GM21390 (cell line): Measurements from ENCODE around the gene ABCA1.
A peak's percentile ranks its signal among the peaks of the same experiment; 100 is the strongest.
"Not testable (repeated sequence)": the region's sequence is repeated elsewhere in the genome, so short reads cannot be mapped to it uniquely, and the experiment has no call there.

Experiments
- ATAC-seq: cut with Tn5 transposase; IDR thresholded peaks from one replicate; pipeline ENCODE4 v1.9.1; 2021; ENCODE audit not compliant: unreplicated experiment

Gene ABCA1

GRCh38 chr9:104871961-104872527, 55.9 kb downstream of the ABCA1 start:
- no peak for ATAC-seq

GRCh38 chr9:104869811-104870210, 58.1 kb downstream of the ABCA1 start:
- ATAC-seq, result no peak

GRCh38 chr9:104868687-104869404, 59.1 kb downstream of the ABCA1 start:
- peak; percentile 98 for ATAC-seq

GRCh38 chr9:104868303-104868686, 59.7 kb downstream of the ABCA1 start:
- ATAC-seq, result no peak

- ATAC-seq, result no peak
These were observed 61.8 kb downstream of the ABCA1 start for GRCh38 chr9:104866191-104866590.

GRCh38 chr9:104864675-104865104, 63.3 kb downstream of the ABCA1 start:
- ATAC-seq, result no peak

GRCh38 chr9:104863180-104863883, 64.6 kb downstream of the ABCA1 start:
- ATAC-seq, result peak; percentile 83

- no peak for ATAC-seq
These were observed 66.6 kb downstream of the ABCA1 start for GRCh38 chr9:104861397-104861796.

- peak; percentile 62 for ATAC-seq
These were observed 67.7 kb downstream of the ABCA1 start for GRCh38 chr9:104860263-104860662.

GRCh38 chr9:104858846-104859245, 69.1 kb downstream of the ABCA1 start:
- ATAC-seq, result no peak

GRCh38 chr9:104858271-104858670, 69.7 kb downstream of the ABCA1 start:
- no peak for ATAC-seq

GRCh38 chr9:104856413-104856941, 71.5 kb downstream of the ABCA1 start:
- ATAC-seq, result no peak

- ATAC-seq, result no peak
These were observed 72.1 kb downstream of the ABCA1 start for GRCh38 chr9:104855807-104856206.

GRCh38 chr9:104855258-104855657, 72.7 kb downstream of the ABCA1 start:
- ATAC-seq, result not testable (repeated sequence)

- ATAC-seq, result no peak
These were observed 73.3 kb downstream of the ABCA1 start for GRCh38 chr9:104854613-104855012.

GRCh38 chr9:104853683-104854082, 74.3 kb downstream of the ABCA1 start:
- no peak for ATAC-seq

GRCh38 chr9:104853159-104853558, 74.8 kb downstream of the ABCA1 start:
- ATAC-seq, result no peak

GRCh38 chr9:104851546-104851920, 76.4 kb downstream of the ABCA1 start:
- ATAC-seq, result no peak

GRCh38 chr9:104850786-104851545, 77.0 kb downstream of the ABCA1 start:
- ATAC-seq, result no peak

GRCh38 chr9:104849023-104849422, 78.9 kb downstream of the ABCA1 start:
- ATAC-seq, result no peak

- no peak for ATAC-seq
These were observed 83.2 kb downstream of the ABCA1 start for GRCh38 chr9:104844710-104845109.
